G401.6 (cell line): ENCODE results near the gene BLID.

Experiments
- FAIRE-seq: peaks from 2 replicates; lab custom pipeline; 2012; peaks lifted over from hg19 to GRCh38; lab: Jason Lieb, UNC

The BLID gene

GRCh38 chr11:122076512-122077120 lies 39.4 kb downstream of the BLID start:
- no peak for FAIRE-seq

GRCh38 chr11:122075016-122075415 lies 41.0 kb downstream of the BLID start:
- no peak for FAIRE-seq

GRCh38 chr11:122074022-122074421 lies 42.0 kb downstream of the BLID start:
- FAIRE-seq, result no peak

- no peak for FAIRE-seq
These were observed 44.3 kb downstream of the BLID start for GRCh38 chr11:122071709-122072202.

- FAIRE-seq, result no peak
These were observed 46.2 kb downstream of the BLID start for GRCh38 chr11:122069707-122070360.

- FAIRE-seq, result no peak
These were observed 47.2 kb downstream of the BLID start for GRCh38 chr11:122068837-122069236.

GRCh38 chr11:122068141-122068540 lies 47.9 kb downstream of the BLID start:
- no peak for FAIRE-seq
